H1 (cell line): Measurements from ENCODE around the gene CCDC80. TPM values are rescaled to one million over a fixed set of nuclear protein-coding genes. Genes with fewer than 3 reads are reported as not detected.

ENCODE experiments used
- FOSL1 ChIP-seq: IDR thresholded peaks from 2 replicates; pipeline ENCODE4 v1.6.1; 2011; ENCODE audit warnings: mild to moderate bottlenecking, low read depth, low read length, moderate library complexity; ENCODE audit not compliant: insufficient read depth
- JUND ChIP-seq: IDR thresholded peaks from 2 replicates; pipeline ENCODE4 v1.6.1; 2011; ENCODE audit warnings: mild to moderate bottlenecking, improper control_type of control experiment, low read length
- NRF1 ChIP-seq: IDR thresholded peaks from 2 replicates; pipeline ENCODE4 v1.6.1; 2011; ENCODE audit warnings: mild to moderate bottlenecking, low read depth, low read length, improper control_type of control experiment
- RAD21 ChIP-seq, 2 experiments: IDR thresholded peaks in 1 of 2; conservative IDR thresholded peaks in 1 of 2; 2 replicates each; pipeline ENCODE4 v1.6.1; 2011; ENCODE audit warnings: low read depth in 2 of 2, low read length in 2 of 2, improper control_type of control experiment in 1 of 2, inconsistent platforms in 1 of 2, mild to moderate bottlenecking in 1 of 2, moderate library complexity in 1 of 2
- SAP30 ChIP-seq: fragments of 300-600 bp; sonication (generic); IDR thresholded peaks from 2 replicates; pipeline ENCODE4 v1.7.1; 2012; ENCODE audit warnings: low read length, moderate library complexity, mild to moderate bottlenecking, inconsistent platforms; ENCODE audit not compliant: insufficient read depth, insufficient replicate concordance
- polyA plus RNA-seq, 7 experiments: library from polyadenylated mRNA; depleted of rRNA in 3 of 7; stranded (reverse) in 5 of 7; unstranded in 2 of 7; fragments of >200 nt in 5 of 7; fragments of 200-250 nt in 2 of 7; gene quantifications; 1 replicate in 5 of 7; 2 replicates in 1 of 7; 4 replicates in 1 of 7; pipeline versions ENCODE4 v1.2.1 to v1.2.3, GENCODE V29; 2011 to 2013; ENCODE audit warnings: missing spikeins in 2 of 7, mixed read lengths in 2 of 7
- total RNA-seq: library from RNA; stranded (reverse); fragmentation: NEBNext Ultra II Directional; extraction: Animal tissue kit (Norgen Biotek cat#: 25700); gene quantifications from 2 replicates; pipeline ENCODE4 v1.2.1, GENCODE V29; 2021
- TF ChIP-seq, protein P1 (sequence below): IDR thresholded peaks from 2 replicates; pipeline ENCODE4 v1.6.1; 2012; ENCODE audit warnings: low read length, inconsistent platforms

The CCDC80 gene
- total and polyA plus RNA-seq, 2 of the 8 experiments (the other 6 are each of a cell fraction or from before 2014, with no cell fraction given) = 1.1 to 12.9 TPM

DNA sequence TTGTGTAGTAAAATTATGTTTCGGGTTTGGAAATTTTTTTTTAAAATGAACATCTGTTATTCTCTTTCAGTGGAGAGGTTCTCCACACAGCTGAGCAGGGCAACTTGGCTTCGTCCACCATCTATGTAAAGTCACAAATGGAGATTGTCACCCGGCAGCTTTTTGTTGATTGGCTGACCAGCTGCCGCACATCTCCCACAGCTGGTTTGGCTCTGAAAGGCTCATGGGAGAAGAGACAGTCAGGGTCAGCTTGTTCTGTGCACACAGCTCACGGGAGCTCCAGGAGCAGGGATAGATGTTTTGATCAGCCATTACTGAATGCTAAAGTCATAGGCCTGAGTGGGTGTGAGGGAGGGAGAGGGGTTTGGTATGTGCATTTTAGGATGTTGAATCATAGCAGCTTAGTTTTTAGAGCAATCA lies 12.9 kb upstream of the CCDC80 start (continued):
- TF ChIP-seq SAP30 (no peak), RAD21 (IDR thresholded peaks at IDR 0.05 in 1 of 2, conservative IDR thresholded peaks at IDR 0.05 in 1 of 2; ENCODE audit: low read depth in 2 of 2, low read length in 2 of 2) (no peak), FOSL1 (no peak), NRF1 (no peak), JUND (no peak)
- TF ChIP-seq, protein P1, sequence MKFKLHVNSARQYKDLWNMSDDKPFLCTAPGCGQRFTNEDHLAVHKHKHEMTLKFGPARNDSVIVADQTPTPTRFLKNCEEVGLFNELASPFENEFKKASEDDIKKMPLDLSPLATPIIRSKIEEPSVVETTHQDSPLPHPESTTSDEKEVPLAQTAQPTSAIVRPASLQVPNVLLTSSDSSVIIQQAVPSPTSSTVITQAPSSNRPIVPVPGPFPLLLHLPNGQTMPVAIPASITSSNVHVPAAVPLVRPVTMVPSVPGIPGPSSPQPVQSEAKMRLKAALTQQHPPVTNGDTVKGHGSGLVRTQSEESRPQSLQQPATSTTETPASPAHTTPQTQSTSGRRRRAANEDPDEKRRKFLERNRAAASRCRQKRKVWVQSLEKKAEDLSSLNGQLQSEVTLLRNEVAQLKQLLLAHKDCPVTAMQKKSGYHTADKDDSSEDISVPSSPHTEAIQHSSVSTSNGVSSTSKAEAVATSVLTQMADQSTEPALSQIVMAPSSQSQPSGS = no peak
- TF ChIP-seq, all 59 proteins: peak for 0
